HG02759 (cell line): ENCODE data around the gene SPON2.
A peak's percentile ranks its signal among the peaks of the same experiment; 100 is the strongest.

Source experiments
- ATAC-seq: cut with Tn5 transposase; IDR thresholded peaks from one replicate; pipeline ENCODE4 v1.9.1; 2021; ENCODE audit warnings: mild to moderate bottlenecking, moderate library complexity; ENCODE audit not compliant: unreplicated experiment

Gene SPON2

GRCh38 chr4:1195109-1195671, 22.8 kb upstream of the SPON2 start:
- ATAC-seq: no peak

- no peak for ATAC-seq
These were observed 21.9 kb upstream of the SPON2 start for GRCh38 chr4:1194010-1194900.

GRCh38 chr4:1193206-1194009, 21.0 kb upstream of the SPON2 start:
- ATAC-seq: no peak

GRCh38 chr4:1192493-1193205, 20.3 kb upstream of the SPON2 start:
- no peak for ATAC-seq

GRCh38 chr4:1192091-1192492, 19.7 kb upstream of the SPON2 start:
- ATAC-seq: no peak

GRCh38 chr4:1191621-1192020, 19.2 kb upstream of the SPON2 start:
- no peak for ATAC-seq

GRCh38 chr4:1187182-1187581, 14.8 kb upstream of the SPON2 start:
- ATAC-seq: no peak

- ATAC-seq: peak; percentile 63
These were observed 11.8 kb upstream of the SPON2 start for GRCh38 chr4:1183985-1184773.

GRCh38 chr4:1182313-1182712, 9.9 kb upstream of the SPON2 start:
- ATAC-seq: no peak

- ATAC-seq: no peak
These were observed 8.3 kb upstream of the SPON2 start for GRCh38 chr4:1180663-1181062.

- no peak for ATAC-seq
These were observed 7.6 kb upstream of the SPON2 start for GRCh38 chr4:1179976-1180375.

- ATAC-seq: no peak
These were observed 6.7 kb upstream of the SPON2 start for GRCh38 chr4:1179089-1179441.

- ATAC-seq: no peak
These were observed 6.1 kb upstream of the SPON2 start for GRCh38 chr4:1178300-1179088.

- ATAC-seq: no peak
These were observed 5.1 kb upstream of the SPON2 start for GRCh38 chr4:1177274-1178141.

GRCh38 chr4:1176398-1177273, 4.3 kb upstream of the SPON2 start:
- ATAC-seq: no peak

GRCh38 chr4:1175635-1176229, 3.3 kb upstream of the SPON2 start:
- no peak for ATAC-seq

- ATAC-seq: no peak
These were observed 2.7 kb upstream of the SPON2 start for GRCh38 chr4:1174941-1175634.
